Measurements from ENCODE around the gene CCR3. TPM values are rescaled to one million over a fixed set of nuclear protein-coding genes. Genes with fewer than 3 reads are reported as not detected.

Gene CCR3
- total and polyA plus RNA-seq, 9 of the 15 experiments (the other 6 are each of a cell fraction or from before 2014, with no cell fraction given), result not detected

DNA sequence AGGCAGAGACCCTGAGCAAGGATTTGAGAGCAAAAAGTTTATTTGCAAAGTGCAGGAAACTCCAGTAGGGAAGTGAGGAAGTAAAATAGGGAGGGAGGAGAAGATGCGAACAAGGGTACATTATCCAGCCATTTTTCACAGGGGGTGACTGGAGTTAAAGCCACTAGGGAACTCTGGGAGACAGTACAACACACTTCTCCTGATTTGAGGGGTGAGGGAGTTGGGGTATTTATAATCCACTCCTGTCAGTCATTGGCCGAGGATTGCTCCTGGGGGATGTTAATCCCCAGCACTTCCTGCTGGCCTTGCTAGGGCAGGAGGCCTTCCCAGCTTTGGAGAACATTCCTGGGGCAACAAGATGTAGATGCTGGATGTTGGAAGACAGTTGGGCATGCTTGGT lies 28.2 kb downstream of the CCR3 start (continued):
- TF ChIP-seq ZMIZ1 (IDR thresholded peaks at IDR 0.05; ENCODE audit: low read depth in 2 of 2, low read length in 2 of 2) (no peak), ZNF174 (CRISPR knock-in tag; IDR thresholded peaks at IDR 0.05) (no peak), SIX5 (IDR thresholded peaks at IDR 0.05; ENCODE audit: borderline replicate concordance in 1 of 2, insufficient read depth in 1 of 2, low read depth in 1 of 2, low read length in 2 of 2) (no peak), GTF2B (IDR thresholded peaks at IDR 0.05; ENCODE audit: extremely low read depth, insufficient read length) (no peak), PBX2 (CRISPR knock-in tag; IDR thresholded peaks at IDR 0.05; ENCODE audit: low read depth) (no peak), PBX2 (tag; conservative IDR thresholded peaks at IDR 0.05; ENCODE audit: low read depth) (no peak), FOXJ3 (CRISPR knock-in tag; IDR thresholded peaks at IDR 0.05) (no peak)

Data from K562 (cell line).